22Rv1 (cell line): ENCODE measurements around the gene ANGPT4.
A peak's percentile ranks its signal among the peaks of the same experiment; 100 is the strongest.

Source experiments
- H3K27ac ChIP-seq: fragments of 450-650 bp; 2 replicates; pipeline ENCODE4 v1.5.1; 2017
- CTCF ChIP-seq: fragments of 450-650 bp; IDR thresholded peaks from 2 replicates; pipeline ENCODE4 v1.5.1; 2017; ENCODE audit warnings: mild to moderate bottlenecking
- ZFX ChIP-seq: fragments of 450-650 bp; IDR thresholded peaks from 2 replicates; pipeline ENCODE4 v1.6.1; 2017; ENCODE audit warnings: antibody characterized with exemption, borderline replicate concordance

ANGPT4 gene

GRCh38 chr20:952196-952795 lies 36.2 kb upstream of the ANGPT4 start:
- no peak overlapping the region for H3K27ac ChIP-seq
- TF ChIP-seq CTCF (no peak), ZFX (no peak)

- H3K27ac ChIP-seq: no peak overlapping the region
- TF ChIP-seq CTCF: peak; percentile 29
- TF ChIP-seq ZFX: no peak
Measured at GRCh38 chr20:951384-952169, 35.4 kb upstream of the ANGPT4 start.

GRCh38 chr20:949717-950116 lies 33.6 kb upstream of the ANGPT4 start:
- H3K27ac ChIP-seq: no peak overlapping the region
- no peak for TF ChIP-seq CTCF
- TF ChIP-seq ZFX: no peak

- no peak for TF ChIP-seq ZFX
- TF ChIP-seq CTCF: no peak
- H3K27ac ChIP-seq: no peak overlapping the region
Measured at GRCh38 chr20:946826-947225, 30.7 kb upstream of the ANGPT4 start.

GRCh38 chr20:945841-946240 lies 29.7 kb upstream of the ANGPT4 start:
- no peak for TF ChIP-seq CTCF
- no peak for TF ChIP-seq ZFX
- no peak overlapping the region for H3K27ac ChIP-seq

GRCh38 chr20:944774-945410 lies 28.8 kb upstream of the ANGPT4 start:
- no peak for TF ChIP-seq ZFX
- no peak for TF ChIP-seq CTCF
- H3K27ac ChIP-seq: no peak overlapping the region

- H3K27ac ChIP-seq: no peak overlapping the region
- TF ChIP-seq CTCF: no peak
- no peak for TF ChIP-seq ZFX
Measured at GRCh38 chr20:944148-944547, 28.0 kb upstream of the ANGPT4 start.
